ENCODE measurements around the gene RAB36. TPM values are rescaled to one million over a fixed set of nuclear protein-coding genes. Genes with fewer than 3 reads are reported as not detected.

RAB36 gene
- total RNA-seq, 2 experiments from 2014 or later: 0.20 to 0.22 TPM

DNA sequence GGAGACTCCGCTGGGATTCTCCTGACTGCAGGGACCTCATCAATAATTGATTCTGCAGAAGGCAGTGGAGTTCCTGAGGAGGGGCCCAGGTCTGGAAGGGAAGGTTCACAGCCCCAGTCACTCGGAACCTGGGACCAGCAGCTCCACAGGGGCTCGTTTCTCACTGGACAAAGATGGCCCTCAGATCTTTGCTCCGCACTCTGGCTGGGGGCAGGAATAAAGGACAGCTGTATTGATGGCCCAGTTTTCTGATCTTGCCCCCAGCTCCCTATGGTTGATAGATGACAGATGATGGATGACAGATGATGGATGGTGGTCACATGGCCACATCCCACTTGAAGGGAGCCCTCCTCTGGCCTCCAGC lies 23.7 kb downstream of the RAB36 start:
- no peaks in the 10 kb centered on the region for H3K9me3 Mint-ChIP-seq
- H3K4me1 Mint-ChIP-seq (ENCODE audit: low read depth): peaks cover 2% of the 10 kb centered on the region
- no peaks in the 10 kb centered on the region for H3K27me3 Mint-ChIP-seq
- H3K4me3 Mint-ChIP-seq: no peak overlapping the region
- intact Hi-C loops (cut with micrococcal nuclease): no loop called here
- ChIA-PET CTCF (no interaction called here), POLR2A (no interaction called here)
- DNase-seq (no peak), ATAC-seq (no peak)
- TF ChIP-seq, protein P1, sequence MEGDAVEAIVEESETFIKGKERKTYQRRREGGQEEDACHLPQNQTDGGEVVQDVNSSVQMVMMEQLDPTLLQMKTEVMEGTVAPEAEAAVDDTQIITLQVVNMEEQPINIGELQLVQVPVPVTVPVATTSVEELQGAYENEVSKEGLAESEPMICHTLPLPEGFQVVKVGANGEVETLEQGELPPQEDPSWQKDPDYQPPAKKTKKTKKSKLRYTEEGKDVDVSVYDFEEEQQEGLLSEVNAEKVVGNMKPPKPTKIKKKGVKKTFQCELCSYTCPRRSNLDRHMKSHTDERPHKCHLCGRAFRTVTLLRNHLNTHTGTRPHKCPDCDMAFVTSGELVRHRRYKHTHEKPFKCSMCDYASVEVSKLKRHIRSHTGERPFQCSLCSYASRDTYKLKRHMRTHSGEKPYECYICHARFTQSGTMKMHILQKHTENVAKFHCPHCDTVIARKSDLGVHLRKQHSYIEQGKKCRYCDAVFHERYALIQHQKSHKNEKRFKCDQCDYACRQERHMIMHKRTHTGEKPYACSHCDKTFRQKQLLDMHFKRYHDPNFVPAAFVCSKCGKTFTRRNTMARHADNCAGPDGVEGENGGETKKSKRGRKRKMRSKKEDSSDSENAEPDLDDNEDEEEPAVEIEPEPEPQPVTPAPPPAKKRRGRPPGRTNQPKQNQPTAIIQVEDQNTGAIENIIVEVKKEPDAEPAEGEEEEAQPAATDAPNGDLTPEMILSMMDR (IDR thresholded peaks at IDR 0.05): no peak
- H3K36me3 Mint-ChIP-seq (ENCODE audit: low read depth): no peaks in the 10 kb centered on the region
- no peak overlapping the region for H3K27ac Mint-ChIP-seq

- DNase-seq: no peak
- intact Hi-C loops (cut with micrococcal nuclease): no loop called here
- ChIA-PET CTCF (interaction anchor here (1.6 to 15.8 kb wide), 6 partner anchors 67 to 221 kb away, joined by 5 to 237 read pairs (median 15); no protein-coding TSS in a partner anchor), POLR2A (interaction anchor here (0.7 to 1.0 kb wide), 2 partner anchors 10 to 106 kb away, joined by 4 read pairs; no protein-coding TSS in a partner anchor)
- Mint-ChIP-seq H3K27me3 (no peaks in the 10 kb centered on the region), H3K9me3 (peaks cover 14% of the 10 kb centered on the region), H3K4me1 (ENCODE audit: low read depth) (peaks cover 23% of the 10 kb centered on the region), H3K4me3 (no peak overlapping the region), H3K36me3 (ENCODE audit: low read depth) (peaks cover 3% of the 10 kb centered on the region), H3K27ac (no peak overlapping the region)
- TF ChIP-seq, protein P1 (IDR thresholded peaks at IDR 0.05): no peak
- no peak for ATAC-seq
These were observed 30.8 kb downstream of the RAB36 start for GRCh38 chr22:23175817-23176644.

DNA sequence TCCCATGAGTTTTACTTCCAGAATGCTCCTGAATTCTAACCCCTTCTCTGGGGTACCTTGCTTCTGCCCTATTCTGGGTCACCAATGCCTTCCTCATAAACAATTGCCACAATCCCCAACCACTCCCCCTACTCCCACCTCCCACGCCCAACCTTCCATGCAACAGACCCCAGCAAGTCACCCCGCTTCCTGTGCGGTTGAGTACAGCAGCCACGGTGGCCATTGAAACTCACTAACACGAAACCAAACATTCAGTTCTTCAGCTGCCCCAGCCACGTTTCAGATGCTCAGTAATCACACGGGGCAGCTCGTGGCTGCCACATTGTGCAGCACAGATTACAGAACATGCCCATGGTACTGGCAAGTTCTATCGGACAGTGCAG lies 31.4 kb downstream of the RAB36 start:
- no peaks in the 10 kb centered on the region for H3K27me3 Mint-ChIP-seq
- ChIA-PET CTCF (interaction anchor here (1.5 to 15.8 kb wide), 6 partner anchors 66 to 216 kb away, joined by 5 to 237 read pairs (median 14); no protein-coding TSS in a partner anchor), POLR2A (interaction anchor here (1.0 kb wide), 1 partner anchor 105 kb away, joined by 4 read pairs; no protein-coding TSS in a partner anchor)
- H3K36me3 Mint-ChIP-seq (ENCODE audit: low read depth): peaks cover 3% of the 10 kb centered on the region
- H3K4me3 Mint-ChIP-seq: no peak overlapping the region
- H3K4me1 Mint-ChIP-seq (ENCODE audit: low read depth): peaks cover 23% of the 10 kb centered on the region
- no peak for DNase-seq
- TF ChIP-seq, protein P1 (IDR thresholded peaks at IDR 0.05): no peak
- no peak for ATAC-seq
- intact Hi-C loops (cut with micrococcal nuclease): no loop called here
- peaks cover 14% of the 10 kb centered on the region for H3K9me3 Mint-ChIP-seq
- no peak overlapping the region for H3K27ac Mint-ChIP-seq

- H3K4me1 Mint-ChIP-seq (ENCODE audit: low read depth): peaks cover 28% of the 10 kb centered on the region
- intact Hi-C loops (cut with micrococcal nuclease): no loop called here
- ATAC-seq (no peak), DNase-seq (no peak)
- no peaks in the 10 kb centered on the region for H3K27me3 Mint-ChIP-seq
- CTCF ChIA-PET: interaction anchor here (0.9 to 15.8 kb wide), 10 partner anchors 45 to 217 kb away, joined by 3 to 237 read pairs (median 9); no protein-coding TSS in a partner anchor
- H3K9me3 Mint-ChIP-seq: peaks cover 14% of the 10 kb centered on the region
- no peak overlapping the region for H3K27ac Mint-ChIP-seq
- TF ChIP-seq, protein P1 (IDR thresholded peaks at IDR 0.05): no peak
- peaks cover 8% of the 10 kb centered on the region for H3K36me3 Mint-ChIP-seq (ENCODE audit: low read depth)
- H3K4me3 Mint-ChIP-seq: no peak overlapping the region
- POLR2A ChIA-PET: interaction anchor here (1.0 kb wide), 1 partner anchor 105 kb away, joined by 4 read pairs; no protein-coding TSS in a partner anchor
These were observed 31.9 kb downstream of the RAB36 start for GRCh38 chr22:23177197-23177596.

Data from activated CD8-positive, alpha-beta T cell treated with anti-CD3 and anti-CD28 coated beads for 36 hours (primary cell).